ENCODE results near the gene PDGFRB.

- TF ChIP-seq, protein P1, sequence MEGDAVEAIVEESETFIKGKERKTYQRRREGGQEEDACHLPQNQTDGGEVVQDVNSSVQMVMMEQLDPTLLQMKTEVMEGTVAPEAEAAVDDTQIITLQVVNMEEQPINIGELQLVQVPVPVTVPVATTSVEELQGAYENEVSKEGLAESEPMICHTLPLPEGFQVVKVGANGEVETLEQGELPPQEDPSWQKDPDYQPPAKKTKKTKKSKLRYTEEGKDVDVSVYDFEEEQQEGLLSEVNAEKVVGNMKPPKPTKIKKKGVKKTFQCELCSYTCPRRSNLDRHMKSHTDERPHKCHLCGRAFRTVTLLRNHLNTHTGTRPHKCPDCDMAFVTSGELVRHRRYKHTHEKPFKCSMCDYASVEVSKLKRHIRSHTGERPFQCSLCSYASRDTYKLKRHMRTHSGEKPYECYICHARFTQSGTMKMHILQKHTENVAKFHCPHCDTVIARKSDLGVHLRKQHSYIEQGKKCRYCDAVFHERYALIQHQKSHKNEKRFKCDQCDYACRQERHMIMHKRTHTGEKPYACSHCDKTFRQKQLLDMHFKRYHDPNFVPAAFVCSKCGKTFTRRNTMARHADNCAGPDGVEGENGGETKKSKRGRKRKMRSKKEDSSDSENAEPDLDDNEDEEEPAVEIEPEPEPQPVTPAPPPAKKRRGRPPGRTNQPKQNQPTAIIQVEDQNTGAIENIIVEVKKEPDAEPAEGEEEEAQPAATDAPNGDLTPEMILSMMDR (IDR thresholded peaks at IDR 0.05), result no peak
- TF ChIP-seq POLR2A (IDR thresholded peaks at IDR 0.05), result no peak
Measured at GRCh38 chr5:150068961-150069645, 86.5 kb downstream of the PDGFRB start.
